Brain microvascular endothelial cell (primary cell): Measurements from ENCODE around the gene DGCR2.

Experiments used
- DNase-seq: peaks from one replicate; pipeline ENCODE4 v3.0.0-alpha.2; 2020
- H3K27ac ChIP-seq: fragments of 250-450 bp; sonication (Bioruptor Pico); 2 replicates; pipeline ENCODE4 v1.5.1; 2020; ENCODE audit warnings: mild to moderate bottlenecking, moderate library complexity
- H3K27me3 ChIP-seq: fragments of 250-450 bp; sonication (Bioruptor Pico); replicated peaks from 2 replicates; pipeline ENCODE4 v1.5.1; 2020; ENCODE audit warnings: mild to moderate bottlenecking
- H3K36me3 ChIP-seq: fragments of 250-450 bp; sonication (Bioruptor Pico); replicated peaks from 2 replicates; pipeline ENCODE4 v1.5.1; 2020; ENCODE audit warnings: mild to moderate bottlenecking
- H3K4me3 ChIP-seq: 2 replicates; pipeline ENCODE4 v1.5.1; 2011; ENCODE audit warnings: low read depth, mild to moderate bottlenecking, control low read depth, low read length, moderate library complexity
- in situ Hi-C: cut with HindIII; loops from 2 replicates; pipeline ENCODE4 v1.10.0; 2017; ENCODE audit warnings: low sequenced_read_pairs, low pct_ligation_motif_present
- TF ChIP-seq, protein P1 (sequence below): IDR thresholded peaks from 2 replicates; pipeline ENCODE4 v1.5.1; 2011; ENCODE audit warnings: low read depth, mild to moderate bottlenecking, moderate library complexity, low read length, control low read depth, inconsistent platforms; ENCODE audit errors: missing control alignments

DGCR2 gene

DNA sequence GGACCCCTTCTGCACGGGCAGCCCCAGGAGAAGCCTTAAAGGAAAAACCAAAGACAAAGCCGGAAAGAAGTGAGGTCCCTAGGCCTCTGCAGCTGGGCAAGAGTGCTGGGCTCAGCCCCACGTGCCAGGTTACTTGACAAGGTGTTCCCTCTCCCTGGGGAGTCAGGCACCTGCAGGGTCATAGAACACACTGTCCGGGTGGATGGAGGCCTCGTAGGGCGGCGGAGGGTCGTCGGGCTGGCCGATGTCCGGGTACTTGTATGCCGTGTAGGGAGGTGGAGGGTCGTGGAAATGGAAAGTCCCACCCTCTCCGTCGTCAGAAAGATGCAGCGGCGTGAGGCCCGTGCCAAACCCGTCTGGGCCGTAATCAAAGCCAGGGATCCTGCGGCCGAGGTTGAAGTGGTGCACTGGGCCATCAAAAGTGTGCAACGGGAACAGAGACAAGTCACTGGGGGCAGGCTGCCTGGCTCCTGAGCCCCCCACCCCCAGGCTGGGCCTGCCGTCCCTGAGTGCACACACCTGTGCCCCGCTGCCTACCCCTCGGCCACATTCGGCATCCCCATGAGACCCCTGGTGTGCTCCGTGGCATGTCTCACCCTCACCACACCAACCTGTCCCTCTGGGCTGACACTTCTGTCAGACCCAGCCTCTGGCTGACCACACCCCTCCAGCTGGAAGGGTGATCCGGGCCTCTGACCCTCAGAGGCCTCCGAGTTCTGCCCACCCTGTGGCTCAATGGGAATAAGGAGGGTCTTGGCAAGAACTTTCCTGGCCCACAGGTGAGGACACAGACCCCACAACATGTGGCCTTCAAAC, 81.1 kb downstream of the DGCR2 start:
- in situ Hi-C loops: no loop called here
- H3K27me3 ChIP-seq: no peaks in the 10 kb centered on the region
- TF ChIP-seq, protein P1, sequence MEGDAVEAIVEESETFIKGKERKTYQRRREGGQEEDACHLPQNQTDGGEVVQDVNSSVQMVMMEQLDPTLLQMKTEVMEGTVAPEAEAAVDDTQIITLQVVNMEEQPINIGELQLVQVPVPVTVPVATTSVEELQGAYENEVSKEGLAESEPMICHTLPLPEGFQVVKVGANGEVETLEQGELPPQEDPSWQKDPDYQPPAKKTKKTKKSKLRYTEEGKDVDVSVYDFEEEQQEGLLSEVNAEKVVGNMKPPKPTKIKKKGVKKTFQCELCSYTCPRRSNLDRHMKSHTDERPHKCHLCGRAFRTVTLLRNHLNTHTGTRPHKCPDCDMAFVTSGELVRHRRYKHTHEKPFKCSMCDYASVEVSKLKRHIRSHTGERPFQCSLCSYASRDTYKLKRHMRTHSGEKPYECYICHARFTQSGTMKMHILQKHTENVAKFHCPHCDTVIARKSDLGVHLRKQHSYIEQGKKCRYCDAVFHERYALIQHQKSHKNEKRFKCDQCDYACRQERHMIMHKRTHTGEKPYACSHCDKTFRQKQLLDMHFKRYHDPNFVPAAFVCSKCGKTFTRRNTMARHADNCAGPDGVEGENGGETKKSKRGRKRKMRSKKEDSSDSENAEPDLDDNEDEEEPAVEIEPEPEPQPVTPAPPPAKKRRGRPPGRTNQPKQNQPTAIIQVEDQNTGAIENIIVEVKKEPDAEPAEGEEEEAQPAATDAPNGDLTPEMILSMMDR: no peak
- no peak overlapping the region for H3K27ac ChIP-seq
- no peak for DNase-seq
- peaks cover 38% of the 10 kb centered on the region for H3K36me3 ChIP-seq
- no peak overlapping the region for H3K4me3 ChIP-seq

DNA sequence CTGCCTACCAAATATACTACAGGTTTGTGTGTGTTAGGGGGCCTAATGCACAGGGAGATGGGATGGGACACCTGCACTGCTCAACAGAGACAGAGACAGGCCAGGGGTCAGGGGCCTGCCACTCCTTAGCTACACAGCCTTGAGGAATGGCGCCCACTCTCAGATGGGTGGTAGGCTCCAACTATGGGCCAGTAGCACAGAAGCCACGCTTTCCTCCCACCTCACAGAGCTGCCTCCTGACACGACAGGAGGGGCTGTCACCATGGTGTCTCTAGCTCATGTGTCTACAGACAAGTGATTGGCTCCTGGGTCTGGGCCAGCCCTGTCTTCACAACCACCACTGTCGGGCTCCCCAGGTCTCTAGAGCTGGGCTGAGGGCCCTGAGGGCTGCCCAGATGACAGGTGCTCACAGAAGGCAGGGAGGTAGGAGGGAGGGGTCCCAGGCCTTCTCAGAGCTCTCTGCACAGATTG, 81.8 kb downstream of the DGCR2 start:
- in situ Hi-C loops: no loop called here
- Histone ChIP-seq H3K36me3 (peaks cover 37% of the 10 kb centered on the region), H3K27ac (no peak overlapping the region), H3K4me3 (no peak overlapping the region), H3K27me3 (no peaks in the 10 kb centered on the region)
- DNase-seq: no peak
- TF ChIP-seq, protein P1: no peak

DNA sequence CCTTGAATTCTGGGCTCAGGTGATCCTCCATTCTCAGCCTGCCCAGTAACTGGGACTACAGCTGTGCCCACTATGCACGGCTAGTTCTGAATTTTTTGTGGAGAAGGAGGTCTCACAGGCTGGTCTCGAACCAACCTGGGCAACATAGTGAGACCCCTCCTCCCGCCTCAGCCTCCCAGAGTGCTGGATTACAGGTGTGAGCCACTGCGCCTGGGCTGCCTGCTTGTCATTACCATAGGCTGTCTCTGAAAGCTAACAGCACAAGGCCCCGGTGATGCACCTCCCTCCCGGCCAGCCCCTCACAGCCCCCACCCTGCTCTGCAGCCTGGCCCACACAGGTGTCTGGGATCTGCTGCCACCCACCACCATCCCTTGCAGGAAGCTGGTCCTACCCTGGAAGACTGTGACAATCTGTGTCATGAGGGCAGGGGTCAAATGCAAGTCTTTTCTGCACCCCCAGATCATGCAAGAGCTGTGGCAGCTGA, 82.4 kb downstream of the DGCR2 start:
- Histone ChIP-seq H3K27me3 (no peaks in the 10 kb centered on the region), H3K27ac (no peak overlapping the region), H3K36me3 (peaks cover 32% of the 10 kb centered on the region), H3K4me3 (no peak overlapping the region)
- in situ Hi-C loops: no loop called here
- TF ChIP-seq, protein P1: no peak
- no peak for DNase-seq

DNA sequence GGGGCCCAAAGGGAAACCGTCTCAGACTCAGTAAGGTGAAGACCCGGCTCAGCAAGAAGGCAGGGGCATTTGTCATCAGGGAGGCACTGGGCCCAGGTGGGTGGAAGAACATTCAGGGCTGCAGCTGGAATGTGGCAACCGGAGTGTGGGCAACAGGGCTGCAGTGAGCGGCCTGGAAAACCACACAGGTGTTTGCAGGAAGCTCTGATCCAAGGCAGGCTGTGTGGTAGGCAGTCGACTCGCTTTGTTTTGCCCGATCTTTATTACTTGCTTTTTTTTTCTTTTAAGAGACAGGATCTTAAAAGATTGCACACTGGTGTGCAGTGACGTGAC, 82.8 kb downstream of the DGCR2 start:
- DNase-seq: no peak
- Histone ChIP-seq H3K4me3 (no peak overlapping the region), H3K27me3 (no peaks in the 10 kb centered on the region), H3K27ac (no peak overlapping the region), H3K36me3 (peaks cover 32% of the 10 kb centered on the region)
- in situ Hi-C loops: no loop called here
- TF ChIP-seq, protein P1: no peak

DNA sequence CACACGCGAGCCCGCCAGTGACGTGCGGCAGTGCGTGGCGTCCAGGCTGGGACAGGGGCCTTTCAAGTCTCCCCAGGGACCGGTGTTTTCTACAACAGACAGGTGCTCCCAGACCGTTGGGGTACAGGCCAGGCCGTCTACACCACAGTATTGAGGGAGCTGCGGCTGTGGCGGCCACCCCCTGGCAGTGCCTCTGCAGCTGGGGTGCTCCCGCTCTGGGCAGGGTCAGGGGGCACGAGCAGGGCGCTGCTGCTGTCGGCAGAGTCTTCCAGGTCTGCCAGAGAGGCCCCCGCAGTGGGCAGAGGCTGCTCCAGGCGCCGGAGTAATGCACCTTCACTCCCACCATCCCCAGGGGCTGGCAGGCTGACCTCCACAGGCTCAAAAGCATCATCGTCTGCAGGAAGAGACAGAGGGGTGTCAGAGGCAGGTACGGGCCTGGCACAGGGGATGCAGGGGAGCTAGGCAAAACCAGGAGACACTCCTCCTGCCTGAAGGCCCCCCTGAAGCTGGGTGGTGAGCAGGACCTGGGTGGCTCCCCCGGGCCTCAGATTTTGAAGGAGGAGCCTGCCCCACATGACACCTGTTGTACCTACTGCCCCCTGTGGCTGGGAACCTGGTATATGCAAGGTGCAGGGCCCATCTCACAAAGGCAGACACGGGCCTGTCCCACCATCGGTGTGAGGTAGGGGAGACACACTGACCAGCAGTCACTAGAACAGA, 83.3 kb downstream of the DGCR2 start:
- Histone ChIP-seq H3K4me3 (no peak overlapping the region), H3K36me3 (peaks cover 32% of the 10 kb centered on the region), H3K27me3 (no peaks in the 10 kb centered on the region), H3K27ac (no peak overlapping the region)
- DNase-seq: no peak
- in situ Hi-C loops: no loop called here
- TF ChIP-seq, protein P1: no peak
